ENCODE results near the gene ZNF605. TPM values are rescaled to one million over a fixed set of nuclear protein-coding genes. Genes with fewer than 3 reads are reported as not detected.
"Not testable (repeated sequence)": the region's sequence is repeated elsewhere in the genome, so short reads cannot be mapped to it uniquely, and the experiment has no call there.

The ZNF605 gene
- total RNA-seq, 2 donors from 2014 or later, result 7.0 to 23.2 TPM

GRCh38 chr12:132946246-132946820 is 9.8 kb downstream of the ZNF605 start:
- Histone ChIP-seq H3K9me3 (peaks cover 95% of the 10 kb centered on the region), H3K36me3 (peaks cover 70% of the 10 kb centered on the region), H3K4me1 (ENCODE audit: control insufficient read depth in 1 of 2, low read depth in 2 of 2) (no peaks in the 10 kb centered on the region), H3K4me3 (no peak overlapping the region), H3K27ac (no peak overlapping the region), H3K27me3 (replicated peaks; ENCODE audit: insufficient read depth) (no peaks in the 10 kb centered on the region)
- TF ChIP-seq CTCF (IDR thresholded peaks at IDR 0.05), result no peak
- DNase-seq (ENCODE audit: low spot score) (no peak), ATAC-seq (ENCODE audit: insufficient number of reproducible peaks, low FRiP score, low read depth) (no peak)

- TF ChIP-seq CTCF (IDR thresholded peaks at IDR 0.05), result no peak
- ATAC-seq (ENCODE audit: insufficient number of reproducible peaks, low FRiP score, low read depth) (no peak), DNase-seq (ENCODE audit: low spot score) (no peak)
- Histone ChIP-seq H3K4me1 (ENCODE audit: control insufficient read depth in 1 of 2, low read depth in 2 of 2) (no peaks in the 10 kb centered on the region), H3K36me3 (peaks cover 74% of the 10 kb centered on the region), H3K4me3 (no peak overlapping the region), H3K27me3 (replicated peaks; ENCODE audit: insufficient read depth) (no peaks in the 10 kb centered on the region), H3K27ac (no peak overlapping the region), H3K9me3 (peaks cover 95% of the 10 kb centered on the region)
These were observed 10.3 kb downstream of the ZNF605 start for GRCh38 chr12:132945806-132946205.

DNA sequence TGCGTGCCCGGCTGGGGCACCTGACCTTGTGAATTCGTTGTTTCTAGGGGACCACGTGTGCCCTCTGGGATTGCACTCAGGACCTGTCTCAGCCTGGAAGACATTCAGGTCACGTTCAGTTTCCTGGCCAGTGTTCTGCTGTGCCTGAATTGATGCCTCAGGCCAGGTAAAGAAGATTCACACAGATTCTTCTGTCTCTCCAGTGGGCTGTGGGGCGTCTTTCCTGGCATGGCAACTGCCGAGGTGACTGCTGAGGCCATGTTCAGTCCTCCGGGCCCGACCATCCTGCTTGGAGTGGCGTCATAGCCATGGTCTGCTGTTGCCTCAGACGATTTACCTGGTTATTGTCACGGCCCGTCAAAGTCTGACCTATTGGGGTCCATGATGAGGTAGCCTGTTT is 13.5 kb downstream of the ZNF605 start:
- Histone ChIP-seq H3K36me3 (peaks cover 57% of the 10 kb centered on the region), H3K4me1 (ENCODE audit: control insufficient read depth in 1 of 2, low read depth in 2 of 2) (no peaks in the 10 kb centered on the region), H3K27ac (no peak overlapping the region), H3K4me3 (no peak overlapping the region), H3K9me3 (peaks cover 76% of the 10 kb centered on the region), H3K27me3 (replicated peaks; ENCODE audit: insufficient read depth) (no peaks in the 10 kb centered on the region)
- no peak for TF ChIP-seq CTCF (IDR thresholded peaks at IDR 0.05)
- DNase-seq (ENCODE audit: low spot score) (no peak), ATAC-seq (ENCODE audit: insufficient number of reproducible peaks, low FRiP score, low read depth) (no peak)

DNA sequence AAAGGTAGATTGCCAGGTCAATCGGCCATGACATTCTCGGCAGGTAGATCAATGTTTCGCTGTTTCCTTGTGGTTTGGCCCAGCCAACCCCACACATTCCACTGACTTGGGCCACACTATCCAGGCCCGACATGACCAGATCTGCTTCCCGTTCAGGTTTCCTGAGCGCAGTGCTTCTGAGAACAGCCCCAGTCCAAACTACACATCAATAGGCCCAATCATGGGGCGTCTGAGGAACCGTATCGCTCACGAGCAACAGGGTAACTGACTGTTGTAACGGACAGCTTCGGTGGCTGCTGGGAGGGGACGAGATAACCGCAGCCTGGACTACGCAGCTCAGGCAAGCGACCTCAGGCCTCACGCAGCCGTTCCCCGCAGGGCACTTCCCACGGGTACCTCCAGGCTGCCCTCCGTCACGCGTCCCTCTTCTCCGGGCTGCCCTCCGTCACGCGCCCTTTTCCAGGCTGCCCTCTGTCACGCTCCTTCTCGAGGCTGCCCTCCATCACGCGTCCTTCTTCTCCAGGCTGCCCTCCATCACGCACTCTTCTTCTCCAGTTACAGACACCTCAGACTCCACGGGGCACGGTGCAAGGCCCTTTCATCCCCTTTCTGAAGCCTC is 14.7 kb downstream of the ZNF605 start:
- TF ChIP-seq CTCF (IDR thresholded peaks at IDR 0.05), result no peak
- Histone ChIP-seq H3K4me1 (ENCODE audit: control insufficient read depth in 1 of 2, low read depth in 2 of 2) (no peaks in the 10 kb centered on the region), H3K9me3 (peaks cover 74% of the 10 kb centered on the region), H3K36me3 (peaks cover 53% of the 10 kb centered on the region), H3K27ac (no peak overlapping the region), H3K4me3 (no peak overlapping the region), H3K27me3 (replicated peaks; ENCODE audit: insufficient read depth) (no peaks in the 10 kb centered on the region)
- ATAC-seq (ENCODE audit: insufficient number of reproducible peaks, low FRiP score, low read depth), result no peak
- DNase-seq (ENCODE audit: low spot score), result no peak

- Histone ChIP-seq H3K27ac (no peak overlapping the region), H3K9me3 (peaks cover 71% of the 10 kb centered on the region), H3K27me3 (replicated peaks; ENCODE audit: insufficient read depth) (no peaks in the 10 kb centered on the region), H3K36me3 (peaks cover 42% of the 10 kb centered on the region), H3K4me3 (no peak overlapping the region), H3K4me1 (ENCODE audit: control insufficient read depth in 1 of 2, low read depth in 2 of 2) (no peaks in the 10 kb centered on the region)
- no peak for ATAC-seq (ENCODE audit: insufficient number of reproducible peaks, low FRiP score, low read depth)
- no peak for TF ChIP-seq CTCF (IDR thresholded peaks at IDR 0.05)
- no peak for DNase-seq (ENCODE audit: low spot score)
These were observed 15.9 kb downstream of the ZNF605 start for GRCh38 chr12:132940071-132940719.

DNA sequence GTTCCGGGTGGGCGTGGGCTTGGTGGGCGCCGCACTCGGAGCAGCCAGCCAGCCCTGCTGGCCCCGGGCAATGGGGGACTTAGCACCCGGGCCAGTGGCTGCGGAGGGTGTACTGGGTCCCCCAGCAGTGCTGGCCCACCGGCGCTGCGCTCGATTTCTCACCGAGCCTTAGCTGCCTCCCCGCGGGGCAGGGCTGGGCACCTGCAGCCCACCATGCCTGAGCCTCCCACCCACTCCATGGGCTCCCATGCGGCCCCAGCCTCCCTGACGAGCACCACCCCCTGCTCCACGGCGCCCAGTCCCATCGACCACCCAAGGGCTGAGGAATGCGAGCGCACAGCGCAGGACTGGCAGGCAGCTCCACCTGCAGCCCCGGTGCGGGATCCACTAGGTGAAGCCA is 17.3 kb downstream of the ZNF605 start:
- ATAC-seq (ENCODE audit: insufficient number of reproducible peaks, low FRiP score, low read depth); H3K4me3 ChIP-seq; H3K4me1 ChIP-seq (ENCODE audit: control insufficient read depth in 1 of 2, low read depth in 2 of 2); H3K27me3 ChIP-seq (replicated peaks; ENCODE audit: insufficient read depth); DNase-seq (ENCODE audit: low spot score); H3K27ac ChIP-seq: not testable (repeated sequence)
- Histone ChIP-seq H3K9me3 (peaks cover 71% of the 10 kb centered on the region), H3K36me3 (peaks cover 31% of the 10 kb centered on the region)
